Osteocyte (in vitro differentiated cells): ENCODE data around the gene CEMIP2. TPM values are rescaled to one million over a fixed set of nuclear protein-coding genes. Genes with fewer than 3 reads are reported as not detected.

Experiments used
- DNase-seq: peaks from one replicate; pipeline ENCODE4 v3.0.0; 2021; ENCODE audit warnings: mixed read lengths; ENCODE audit not compliant: unreplicated experiment; ENCODE audit errors: extremely low spot score
- H3K27ac Mint-ChIP-seq: one replicate; pipeline ENCODE4 v1.8.0; 2021; ENCODE audit warnings: mild to moderate bottlenecking, mixed read lengths; ENCODE audit not compliant: unreplicated experiment
- H3K27me3 Mint-ChIP-seq: one replicate; pipeline ENCODE4 v1.8.0; 2021; ENCODE audit warnings: mixed read lengths; ENCODE audit not compliant: unreplicated experiment
- H3K36me3 Mint-ChIP-seq: one replicate; pipeline ENCODE4 v1.8.0; 2021; ENCODE audit warnings: mixed read lengths; ENCODE audit not compliant: unreplicated experiment
- H3K4me1 Mint-ChIP-seq: one replicate; pipeline ENCODE4 v1.8.0; 2021; ENCODE audit warnings: mixed read lengths; ENCODE audit not compliant: unreplicated experiment
- H3K4me3 Mint-ChIP-seq: one replicate; pipeline ENCODE4 v1.8.0; 2021; ENCODE audit warnings: mild to moderate bottlenecking, moderate library complexity, mixed read lengths; ENCODE audit not compliant: unreplicated experiment
- H3K9me3 Mint-ChIP-seq: one replicate; pipeline ENCODE4 v1.8.0; 2021; ENCODE audit warnings: mixed read lengths; ENCODE audit not compliant: unreplicated experiment
- CTCF ChIP-seq: fragments of 200-600 bp; sonication (generic); IDR thresholded peaks from 2 replicates; pipeline ENCODE4 v1.5.0; 2021; ENCODE audit warnings: antibody characterized with exemption, mild to moderate bottlenecking, moderate library complexity
- total RNA-seq: library from RNA; stranded (reverse); gene quantifications from 2 replicates; pipeline ENCODE4 v1.2.1, GENCODE V29; 2021

The CEMIP2 gene
- total RNA-seq, 1 donor from 2014 or later: 20.9 TPM

DNA sequence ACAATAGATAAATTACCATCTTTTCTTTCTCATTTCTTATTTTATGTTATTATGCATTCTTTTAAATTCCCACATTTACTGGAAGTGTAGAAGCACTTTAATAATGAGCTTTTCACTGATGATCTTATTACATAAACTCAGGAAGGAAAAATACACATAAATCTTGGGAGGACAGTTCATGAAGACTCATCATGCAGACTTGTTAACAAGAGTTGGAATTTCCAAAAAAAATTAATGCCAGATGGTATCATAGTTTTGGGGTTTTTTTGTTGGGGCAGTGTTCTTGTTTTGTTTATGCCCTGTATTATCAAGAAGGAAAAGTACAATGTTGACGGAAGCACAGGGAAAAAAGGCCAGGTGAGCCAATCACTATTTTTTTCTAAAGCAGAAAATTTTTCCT is 35.1 kb downstream of the CEMIP2 start:
- Mint-ChIP-seq H3K27me3 (no peaks in the 10 kb centered on the region), H3K9me3 (no peaks in the 10 kb centered on the region), H3K36me3 (peaks cover 38% of the 10 kb centered on the region), H3K4me1 (peaks cover 17% of the 10 kb centered on the region), H3K4me3 (no peak overlapping the region), H3K27ac (no peak overlapping the region)
- DNase-seq: no peak
- no peak for TF ChIP-seq CTCF

GRCh38 chr9:71729816-71730526 is 38.3 kb downstream of the CEMIP2 start:
- Mint-ChIP-seq H3K9me3 (no peaks in the 10 kb centered on the region), H3K36me3 (peaks cover 36% of the 10 kb centered on the region), H3K4me3 (no peak overlapping the region), H3K27me3 (no peaks in the 10 kb centered on the region), H3K4me1 (peaks cover 27% of the 10 kb centered on the region), H3K27ac (no peak overlapping the region)
- no peak for TF ChIP-seq CTCF
- DNase-seq: no peak

- Mint-ChIP-seq H3K36me3 (peaks cover 44% of the 10 kb centered on the region), H3K4me3 (no peak overlapping the region), H3K4me1 (peaks cover 12% of the 10 kb centered on the region), H3K27ac (peak overlapping the region; percentile 6), H3K9me3 (no peaks in the 10 kb centered on the region), H3K27me3 (no peaks in the 10 kb centered on the region)
- TF ChIP-seq CTCF: no peak
- no peak for DNase-seq
Observed at GRCh38 chr9:71726723-71727122, 41.6 kb downstream of the CEMIP2 start.

GRCh38 chr9:71725590-71726338 is 42.5 kb downstream of the CEMIP2 start:
- Mint-ChIP-seq H3K27me3 (no peaks in the 10 kb centered on the region), H3K4me3 (no peak overlapping the region), H3K4me1 (peaks cover 12% of the 10 kb centered on the region), H3K36me3 (peaks cover 42% of the 10 kb centered on the region), H3K27ac (peak overlapping the region; percentile 44), H3K9me3 (no peaks in the 10 kb centered on the region)
- DNase-seq: no peak
- no peak for TF ChIP-seq CTCF

DNA sequence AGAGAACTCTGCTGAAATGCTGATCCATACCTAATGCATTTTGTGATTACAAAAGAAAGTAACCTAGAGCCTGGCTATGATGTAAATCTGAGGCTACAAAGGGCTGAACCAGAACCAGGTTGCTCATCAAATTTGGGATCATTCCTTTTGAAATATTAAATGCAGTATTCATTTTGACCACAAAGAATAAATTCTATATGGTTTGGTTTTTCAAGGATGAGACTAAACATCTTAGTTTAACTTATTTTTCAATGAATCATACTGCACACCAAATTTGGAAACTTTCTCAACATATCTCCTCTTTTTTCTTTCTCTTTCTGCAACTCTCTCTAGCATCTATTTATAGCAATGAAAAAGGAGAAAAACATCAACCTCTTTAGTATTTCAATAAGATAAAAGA is 46.5 kb downstream of the CEMIP2 start:
- no peaks in the 10 kb centered on the region for H3K9me3 Mint-ChIP-seq
- no peak for DNase-seq
- no peaks in the 10 kb centered on the region for H3K27me3 Mint-ChIP-seq
- H3K4me3 Mint-ChIP-seq: no peak overlapping the region
- TF ChIP-seq CTCF: no peak
- peaks cover 39% of the 10 kb centered on the region for H3K36me3 Mint-ChIP-seq
- peaks cover 9% of the 10 kb centered on the region for H3K4me1 Mint-ChIP-seq
- H3K27ac Mint-ChIP-seq: no peak overlapping the region
